Measurements from ENCODE around the gene LANCL3. TPM values are rescaled to one million over a fixed set of nuclear protein-coding genes. Genes with fewer than 3 reads are reported as not detected.
"Not testable (repeated sequence)": the region's sequence is repeated elsewhere in the genome, so short reads cannot be mapped to it uniquely, and the experiment has no call there.

Gene LANCL3
- polyA plus RNA-seq, 1 experiment: 0.01 TPM

DNA sequence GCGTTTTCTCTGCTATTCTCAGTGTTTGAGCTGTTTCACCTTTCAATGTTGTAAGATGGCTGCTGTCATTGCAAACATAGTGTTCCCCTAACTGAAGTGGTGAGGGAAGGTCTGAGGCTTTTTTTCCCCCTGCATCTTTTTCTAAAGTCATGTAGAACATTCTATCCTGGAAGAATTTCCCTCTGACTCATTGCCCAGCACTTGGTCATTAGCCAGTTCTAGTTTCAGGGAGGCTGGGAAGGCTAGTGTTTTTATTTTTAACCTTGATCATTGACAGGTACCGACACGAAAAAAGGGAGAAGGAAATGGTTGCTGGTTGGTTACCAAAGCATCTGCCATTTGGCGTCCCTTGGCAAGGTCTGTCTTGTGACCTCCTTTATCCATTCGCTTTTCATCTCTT, 6.6 kb downstream of the LANCL3 start:
- Histone ChIP-seq H3K27ac (ENCODE audit: low read depth, low read length) (no peak overlapping the region), H3K27me3 (ENCODE audit: control insufficient read depth, insufficient read depth, low read length) (no peaks in the 10 kb centered on the region), H3K4me3 (ENCODE audit: low read depth, low read length) (no peak overlapping the region), H3K9me3 (ENCODE audit: control insufficient read depth, insufficient read depth, low read length) (no peaks in the 10 kb centered on the region)
- ChIA-PET POLR2A (no interaction called here), CTCF (no interaction called here)
- TF ChIP-seq, protein P1, sequence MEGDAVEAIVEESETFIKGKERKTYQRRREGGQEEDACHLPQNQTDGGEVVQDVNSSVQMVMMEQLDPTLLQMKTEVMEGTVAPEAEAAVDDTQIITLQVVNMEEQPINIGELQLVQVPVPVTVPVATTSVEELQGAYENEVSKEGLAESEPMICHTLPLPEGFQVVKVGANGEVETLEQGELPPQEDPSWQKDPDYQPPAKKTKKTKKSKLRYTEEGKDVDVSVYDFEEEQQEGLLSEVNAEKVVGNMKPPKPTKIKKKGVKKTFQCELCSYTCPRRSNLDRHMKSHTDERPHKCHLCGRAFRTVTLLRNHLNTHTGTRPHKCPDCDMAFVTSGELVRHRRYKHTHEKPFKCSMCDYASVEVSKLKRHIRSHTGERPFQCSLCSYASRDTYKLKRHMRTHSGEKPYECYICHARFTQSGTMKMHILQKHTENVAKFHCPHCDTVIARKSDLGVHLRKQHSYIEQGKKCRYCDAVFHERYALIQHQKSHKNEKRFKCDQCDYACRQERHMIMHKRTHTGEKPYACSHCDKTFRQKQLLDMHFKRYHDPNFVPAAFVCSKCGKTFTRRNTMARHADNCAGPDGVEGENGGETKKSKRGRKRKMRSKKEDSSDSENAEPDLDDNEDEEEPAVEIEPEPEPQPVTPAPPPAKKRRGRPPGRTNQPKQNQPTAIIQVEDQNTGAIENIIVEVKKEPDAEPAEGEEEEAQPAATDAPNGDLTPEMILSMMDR (IDR thresholded peaks at IDR 0.05; ENCODE audit: low read depth, low read length): no peak
- no peak for DNase-seq (ENCODE audit: low read depth, low spot score)

GRCh38 chrX:37580080-37580479, 8.6 kb downstream of the LANCL3 start:
- ChIA-PET CTCF (no interaction called here), POLR2A (no interaction called here)
- no peak overlapping the region for H3K4me3 ChIP-seq (ENCODE audit: low read depth, low read length)
- TF ChIP-seq, protein P1 (IDR thresholded peaks at IDR 0.05; ENCODE audit: low read depth, low read length): no peak
- H3K9me3 ChIP-seq (ENCODE audit: control insufficient read depth, insufficient read depth, low read length): no peaks in the 10 kb centered on the region
- no peak overlapping the region for H3K27ac ChIP-seq (ENCODE audit: low read depth, low read length)
- no peaks in the 10 kb centered on the region for H3K27me3 ChIP-seq (ENCODE audit: control insufficient read depth, insufficient read depth, low read length)
- no peak for DNase-seq (ENCODE audit: low read depth, low spot score)

GRCh38 chrX:37587337-37587736, 15.9 kb downstream of the LANCL3 start:
- H3K27me3 ChIP-seq (ENCODE audit: control insufficient read depth, insufficient read depth, low read length); H3K9me3 ChIP-seq (ENCODE audit: control insufficient read depth, insufficient read depth, low read length); H3K4me3 ChIP-seq (ENCODE audit: low read depth, low read length); CTCF ChIA-PET; H3K27ac ChIP-seq (ENCODE audit: low read depth, low read length); DNase-seq (ENCODE audit: low read depth, low spot score); POLR2A ChIA-PET: not testable (repeated sequence)

GRCh38 chrX:37590047-37590446, 18.6 kb downstream of the LANCL3 start:
- H3K27ac ChIP-seq (ENCODE audit: low read depth, low read length): no peak overlapping the region

GRCh38 chrX:37594755-37595382, 23.4 kb downstream of the LANCL3 start:
- Histone ChIP-seq H3K27ac (ENCODE audit: low read depth, low read length) (no peak overlapping the region), H3K4me3 (ENCODE audit: low read depth, low read length) (no peak overlapping the region), H3K27me3 (ENCODE audit: control insufficient read depth, insufficient read depth, low read length) (no peaks in the 10 kb centered on the region), H3K9me3 (ENCODE audit: control insufficient read depth, insufficient read depth, low read length) (no peaks in the 10 kb centered on the region)
- CTCF ChIA-PET: no interaction called here
- TF ChIP-seq, protein P1 (IDR thresholded peaks at IDR 0.05; ENCODE audit: low read depth, low read length): no peak
- POLR2A ChIA-PET: no interaction called here
- no peak for DNase-seq (ENCODE audit: low read depth, low spot score)

More at GRCh38 chrX:37590047-37590446, 18.6 kb downstream of the LANCL3 start:
- no peaks in the 10 kb centered on the region for H3K9me3 ChIP-seq (ENCODE audit: control insufficient read depth, insufficient read depth, low read length)
- CTCF ChIA-PET: no interaction called here
- POLR2A ChIA-PET: no interaction called here
- H3K27me3 ChIP-seq (ENCODE audit: control insufficient read depth, insufficient read depth, low read length): no peaks in the 10 kb centered on the region
- DNase-seq (ENCODE audit: low read depth, low spot score): no peak
- TF ChIP-seq, protein P1 (IDR thresholded peaks at IDR 0.05; ENCODE audit: low read depth, low read length): no peak
- H3K4me3 ChIP-seq (ENCODE audit: low read depth, low read length): no peak overlapping the region
